ENCODE measurements around the gene C1QTNF7.

C1QTNF7 gene

DNA sequence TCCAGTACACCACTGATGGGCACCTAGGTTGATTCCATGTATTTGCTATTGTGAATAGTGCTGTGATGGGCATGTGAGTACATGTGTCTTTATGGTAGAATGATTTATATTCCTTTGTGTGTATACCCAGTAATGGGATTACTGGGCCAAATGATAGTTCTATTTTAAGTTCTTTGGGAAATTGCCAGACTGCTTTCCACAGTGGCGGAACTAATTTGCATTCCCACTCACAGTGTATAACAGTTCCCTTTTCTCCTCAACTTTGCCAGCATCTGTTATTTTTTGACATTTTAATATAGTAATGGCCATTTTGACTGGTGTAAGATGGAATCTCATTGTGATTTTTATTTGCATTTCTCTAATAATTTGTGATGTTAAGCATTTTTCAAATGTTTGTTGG is 67.8 kb downstream of the C1QTNF7 start:
- Mint-ChIP-seq H3K4me1 (ENCODE audit: low read depth) (no peaks in the 10 kb centered on the region), H3K36me3 (ENCODE audit: low read depth) (no peaks in the 10 kb centered on the region), H3K27me3 (no peaks in the 10 kb centered on the region), H3K9me3 (peaks cover 13% of the 10 kb centered on the region), H3K4me3 (no peak overlapping the region), H3K27ac (no peak overlapping the region)
